ENCODE results near the gene IFNK.

DNA sequence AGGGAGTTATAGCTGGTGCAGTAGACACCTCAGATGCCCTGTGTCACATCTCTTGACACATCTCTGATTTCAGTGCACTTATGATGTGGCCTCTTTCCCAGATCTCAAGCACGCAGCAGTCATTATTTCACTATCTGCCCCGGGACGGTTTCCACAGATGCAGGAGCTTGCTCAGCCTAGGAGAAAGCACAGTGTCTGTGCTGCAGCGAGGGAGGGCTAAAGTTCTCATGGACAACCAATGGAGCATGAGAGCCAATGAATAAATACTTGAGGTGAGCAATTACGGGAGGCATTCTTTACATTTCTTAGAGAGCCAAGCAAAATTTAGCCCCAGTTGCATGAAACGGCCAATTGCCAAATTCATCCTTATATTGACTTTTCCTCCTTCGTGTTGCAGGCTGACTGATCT, 12.9 kb downstream of the IFNK start:
- TF ChIP-seq, protein P1, sequence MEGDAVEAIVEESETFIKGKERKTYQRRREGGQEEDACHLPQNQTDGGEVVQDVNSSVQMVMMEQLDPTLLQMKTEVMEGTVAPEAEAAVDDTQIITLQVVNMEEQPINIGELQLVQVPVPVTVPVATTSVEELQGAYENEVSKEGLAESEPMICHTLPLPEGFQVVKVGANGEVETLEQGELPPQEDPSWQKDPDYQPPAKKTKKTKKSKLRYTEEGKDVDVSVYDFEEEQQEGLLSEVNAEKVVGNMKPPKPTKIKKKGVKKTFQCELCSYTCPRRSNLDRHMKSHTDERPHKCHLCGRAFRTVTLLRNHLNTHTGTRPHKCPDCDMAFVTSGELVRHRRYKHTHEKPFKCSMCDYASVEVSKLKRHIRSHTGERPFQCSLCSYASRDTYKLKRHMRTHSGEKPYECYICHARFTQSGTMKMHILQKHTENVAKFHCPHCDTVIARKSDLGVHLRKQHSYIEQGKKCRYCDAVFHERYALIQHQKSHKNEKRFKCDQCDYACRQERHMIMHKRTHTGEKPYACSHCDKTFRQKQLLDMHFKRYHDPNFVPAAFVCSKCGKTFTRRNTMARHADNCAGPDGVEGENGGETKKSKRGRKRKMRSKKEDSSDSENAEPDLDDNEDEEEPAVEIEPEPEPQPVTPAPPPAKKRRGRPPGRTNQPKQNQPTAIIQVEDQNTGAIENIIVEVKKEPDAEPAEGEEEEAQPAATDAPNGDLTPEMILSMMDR (IDR thresholded peaks at IDR 0.05; ENCODE audit: low read depth, low read length, missing input control): no peak
- TF ChIP-seq GABPA (IDR thresholded peaks at IDR 0.05 in 1 of 2, conservative IDR thresholded peaks at IDR 0.05 in 1 of 2): no peak
- no peak for TF ChIP-seq YY1 (IDR thresholded peaks at IDR 0.05)
